ENCODE data around the gene ADORA2A. TPM values are rescaled to one million over a fixed set of nuclear protein-coding genes. Genes with fewer than 3 reads are reported as not detected.

Gene ADORA2A
- total RNA-seq, 1 experiment from 2014 or later, result 3.5 TPM

DNA sequence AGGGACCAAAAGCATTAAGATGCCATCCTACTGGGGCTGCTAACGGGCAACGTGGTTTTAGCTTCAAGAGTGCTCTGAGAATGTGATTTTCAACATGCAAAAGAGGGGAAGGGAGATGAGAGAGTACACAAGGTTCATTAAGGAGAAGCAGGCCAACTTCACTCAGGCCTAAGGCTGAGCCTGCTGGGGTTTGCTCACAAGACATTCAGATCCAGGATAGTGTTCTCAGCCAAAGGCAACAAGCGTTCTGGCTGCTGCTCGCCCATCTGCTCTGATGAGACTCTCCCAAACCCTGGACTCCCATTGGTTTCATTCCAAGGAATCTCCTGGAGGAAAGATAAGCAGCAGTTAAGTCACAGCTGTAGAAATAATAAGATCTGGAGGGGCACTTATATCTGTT is 44.2 kb downstream of the ADORA2A start:
- H3K27me3 Mint-ChIP-seq (ENCODE audit: low read depth), result no peaks in the 10 kb centered on the region; the same call in 1 of the 2 replicates
- Histone ChIP-seq H2BK5ac (ENCODE audit: insufficient read length, low read length) (no peak overlapping the region), H3K4me1 (ENCODE audit: insufficient read depth, low read length) (no peaks in the 10 kb centered on the region; the same call in 1 of the 2 replicates), H3K4me2 (ENCODE audit: insufficient read depth, insufficient read length, low read length) (no peak overlapping the region), H3K23ac (ENCODE audit: insufficient read length, low read depth, low read length) (no peak overlapping the region), H3K9ac (ENCODE audit: extremely low read depth, insufficient read length, low read length) (no peak overlapping the region), H3K27me3 (ENCODE audit: insufficient read depth, low read length) (no peaks in the 10 kb centered on the region), H3K79me2 (ENCODE audit: insufficient read depth, low read length) (no peaks in the 10 kb centered on the region), H2BK20ac (ENCODE audit: low read depth, low read length, poor library complexity, severe bottlenecking) (no peak overlapping the region), H2AFZ (ENCODE audit: low read length) (no peak overlapping the region), H3K9me3 (ENCODE audit: control insufficient read depth, low read depth, low read length) (no peaks in the 10 kb centered on the region), H3K18ac (ENCODE audit: insufficient read length, low read depth, low read length) (no peak overlapping the region), H3K4ac (ENCODE audit: low read depth, low read length) (no peak overlapping the region), H4K8ac (replicated peaks; ENCODE audit: insufficient read length, low read depth, low read length) (no peak overlapping the region), H3K79me1 (ENCODE audit: insufficient read depth, low read depth, low read length, poor library complexity, severe bottlenecking) (no peaks in the 10 kb centered on the region), H4K5ac (ENCODE audit: insufficient read length, low read depth, low read length) (no peak overlapping the region), H3K14ac (ENCODE audit: insufficient read depth, low read length) (no peak overlapping the region), H2BK120ac (ENCODE audit: low read depth, low read length, poor library complexity, severe bottlenecking) (no peak overlapping the region), H3K27ac (ENCODE audit: insufficient read length, low read depth, low read length) (no peak overlapping the region), H3K23me2 (ENCODE audit: insufficient read length, low read depth, low read length, poor library complexity, severe bottlenecking) (no peaks in the 10 kb centered on the region), H3K56ac (ENCODE audit: insufficient read length, low read depth, low read length) (no peak overlapping the region), H3T11ph (ENCODE audit: low read length) (no peak overlapping the region), H2BK15ac (ENCODE audit: low read depth, low read length) (no peak overlapping the region), H2AK5ac (ENCODE audit: insufficient read length, low read length) (no peak overlapping the region), H4K20me1 (ENCODE audit: control insufficient read depth, insufficient read depth, insufficient read length) (no peaks in the 10 kb centered on the region), H4K91ac (ENCODE audit: insufficient read length, low read depth, low read length) (no peak overlapping the region), H2BK12ac (ENCODE audit: insufficient read length, low read depth, low read length) (no peak overlapping the region)
- no CpG with 5 or more reads among the region's 4 CpGs for WGBS (ENCODE audit: extremely low coverage, insufficient read length, low lambda C conversion rate)
- no peaks in the 10 kb centered on the region for H3K36me3 Mint-ChIP-seq (ENCODE audit: insufficient read depth in 1 of 3, low read depth in 3 of 3)
- no peak overlapping the region for H3K27ac Mint-ChIP-seq
- H3K4me3 Mint-ChIP-seq, result no peak overlapping the region
- H3K9me3 Mint-ChIP-seq, result peaks cover 3 to 4% of the 10 kb centered on the region in 2 experiments; a peak in 2 of 5 replicates
- peaks cover 9 to 11% of the 10 kb centered on the region in 2 experiments for H3K4me1 Mint-ChIP-seq
- DNase-seq, result no peak
- TF ChIP-seq, protein P1, sequence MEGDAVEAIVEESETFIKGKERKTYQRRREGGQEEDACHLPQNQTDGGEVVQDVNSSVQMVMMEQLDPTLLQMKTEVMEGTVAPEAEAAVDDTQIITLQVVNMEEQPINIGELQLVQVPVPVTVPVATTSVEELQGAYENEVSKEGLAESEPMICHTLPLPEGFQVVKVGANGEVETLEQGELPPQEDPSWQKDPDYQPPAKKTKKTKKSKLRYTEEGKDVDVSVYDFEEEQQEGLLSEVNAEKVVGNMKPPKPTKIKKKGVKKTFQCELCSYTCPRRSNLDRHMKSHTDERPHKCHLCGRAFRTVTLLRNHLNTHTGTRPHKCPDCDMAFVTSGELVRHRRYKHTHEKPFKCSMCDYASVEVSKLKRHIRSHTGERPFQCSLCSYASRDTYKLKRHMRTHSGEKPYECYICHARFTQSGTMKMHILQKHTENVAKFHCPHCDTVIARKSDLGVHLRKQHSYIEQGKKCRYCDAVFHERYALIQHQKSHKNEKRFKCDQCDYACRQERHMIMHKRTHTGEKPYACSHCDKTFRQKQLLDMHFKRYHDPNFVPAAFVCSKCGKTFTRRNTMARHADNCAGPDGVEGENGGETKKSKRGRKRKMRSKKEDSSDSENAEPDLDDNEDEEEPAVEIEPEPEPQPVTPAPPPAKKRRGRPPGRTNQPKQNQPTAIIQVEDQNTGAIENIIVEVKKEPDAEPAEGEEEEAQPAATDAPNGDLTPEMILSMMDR (conservative IDR thresholded peaks at IDR 0.05), result no peak

Data from H9 (cell line).